ENCODE data around the gene DCAF5.
A peak's percentile ranks its signal among the peaks of the same experiment; 100 is the strongest.

Gene DCAF5

GRCh38 chr14:69154779-69155178 is 1.9 kb upstream of the DCAF5 start:
- no peak overlapping the region for H3K27ac Mint-ChIP-seq
- H3K9me3 Mint-ChIP-seq, result no peaks in the 10 kb centered on the region
- CTCF ChIA-PET, result no interaction called here
- H3K4me1 Mint-ChIP-seq, result peaks cover 21% of the 10 kb centered on the region
- no peak overlapping the region for H3K4me3 Mint-ChIP-seq
- H3K36me3 Mint-ChIP-seq, result peaks cover 8% of the 10 kb centered on the region
- DNase-seq, result no peak
- H3K27me3 Mint-ChIP-seq, result peaks cover 51% of the 10 kb centered on the region

DNA sequence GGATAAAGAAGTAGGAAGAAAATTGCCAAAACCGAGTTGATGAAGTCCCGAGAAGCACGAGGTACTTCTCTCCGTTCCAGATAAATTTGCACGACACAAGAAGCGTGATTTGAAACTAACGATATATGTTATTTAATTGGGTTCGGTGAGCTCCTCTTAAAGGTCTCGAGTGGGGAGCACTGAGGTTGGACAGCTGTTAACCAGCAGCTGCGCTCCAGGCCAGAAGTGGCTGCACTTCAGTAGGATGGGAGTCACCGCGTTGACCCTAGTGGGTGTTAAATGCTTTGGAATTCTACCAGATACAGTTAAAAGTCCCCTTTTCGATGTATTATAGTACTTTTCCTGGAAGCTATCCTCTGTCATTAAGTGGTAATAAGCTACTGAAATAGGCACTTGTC is 953 bp upstream of the DCAF5 start:
- Mint-ChIP-seq H3K9me3 (no peaks in the 10 kb centered on the region), H3K4me3 (peak overlapping the region; percentile 90), H3K4me1 (peaks cover 28% of the 10 kb centered on the region), H3K27me3 (peaks cover 50% of the 10 kb centered on the region), H3K36me3 (peaks cover 16% of the 10 kb centered on the region), H3K27ac (peak overlapping the region; percentile 29)
- CTCF ChIA-PET, result no interaction called here
- no peak for DNase-seq

- Mint-ChIP-seq H3K9me3 (no peaks in the 10 kb centered on the region), H3K4me1 (peaks cover 32% of the 10 kb centered on the region), H3K27ac (peak overlapping the region; percentile 33), H3K36me3 (peaks cover 21% of the 10 kb centered on the region), H3K27me3 (peaks cover 45% of the 10 kb centered on the region), H3K4me3 (peak overlapping the region; percentile 94)
- DNase-seq, result no peak
- CTCF ChIA-PET, result no interaction called here
Observed at GRCh38 chr14:69153152-69153872, 393 bp upstream of the DCAF5 start.

DNA sequence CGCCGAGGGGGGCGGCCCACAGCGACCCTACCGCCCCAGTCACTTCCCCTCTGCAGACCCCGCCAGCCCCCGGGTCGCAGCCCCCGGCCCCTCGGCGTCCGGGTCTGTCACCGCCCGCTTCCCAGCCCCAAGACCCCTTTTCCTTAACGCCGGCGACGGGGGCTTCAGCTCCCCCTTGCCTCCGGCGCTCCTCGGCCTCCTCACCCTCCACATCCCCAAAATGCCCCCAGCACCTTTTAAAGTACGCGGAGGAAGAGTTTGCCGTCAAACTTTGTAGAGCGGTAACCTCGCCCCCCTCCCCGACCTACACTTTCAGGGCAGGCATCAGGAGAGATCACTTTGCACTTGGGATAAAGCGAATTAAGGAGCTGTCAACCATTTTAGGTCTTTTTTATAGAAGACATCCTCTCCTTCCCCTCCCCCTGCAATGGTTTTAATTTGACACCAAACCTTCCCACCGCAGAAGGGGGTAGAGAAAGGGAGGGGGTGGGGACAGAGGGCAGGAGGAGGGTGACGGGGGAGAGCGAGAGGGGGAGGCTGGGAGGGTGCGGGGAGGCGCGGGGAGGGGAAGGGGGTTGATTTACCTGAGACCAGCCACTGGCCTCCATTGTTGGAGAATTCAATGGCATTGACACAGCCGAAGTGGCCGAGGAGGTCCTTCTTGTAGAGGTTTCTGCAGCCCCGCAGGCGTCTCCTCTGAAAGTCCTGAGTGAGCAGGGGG is 578 bp downstream of the DCAF5 start:
- CTCF ChIA-PET, result interaction anchor here (1.3 kb wide), 1 partner anchor 14 kb away, joined by 4 read pairs; no protein-coding TSS in a partner anchor
- DNase-seq, result peak; percentile 65
- Mint-ChIP-seq H3K4me1 (peaks cover 36% of the 10 kb centered on the region), H3K4me3 (peak overlapping the region; percentile 94), H3K27me3 (peaks cover 38% of the 10 kb centered on the region), H3K36me3 (peaks cover 27% of the 10 kb centered on the region), H3K9me3 (no peaks in the 10 kb centered on the region), H3K27ac (peak overlapping the region; percentile 94)

DNA sequence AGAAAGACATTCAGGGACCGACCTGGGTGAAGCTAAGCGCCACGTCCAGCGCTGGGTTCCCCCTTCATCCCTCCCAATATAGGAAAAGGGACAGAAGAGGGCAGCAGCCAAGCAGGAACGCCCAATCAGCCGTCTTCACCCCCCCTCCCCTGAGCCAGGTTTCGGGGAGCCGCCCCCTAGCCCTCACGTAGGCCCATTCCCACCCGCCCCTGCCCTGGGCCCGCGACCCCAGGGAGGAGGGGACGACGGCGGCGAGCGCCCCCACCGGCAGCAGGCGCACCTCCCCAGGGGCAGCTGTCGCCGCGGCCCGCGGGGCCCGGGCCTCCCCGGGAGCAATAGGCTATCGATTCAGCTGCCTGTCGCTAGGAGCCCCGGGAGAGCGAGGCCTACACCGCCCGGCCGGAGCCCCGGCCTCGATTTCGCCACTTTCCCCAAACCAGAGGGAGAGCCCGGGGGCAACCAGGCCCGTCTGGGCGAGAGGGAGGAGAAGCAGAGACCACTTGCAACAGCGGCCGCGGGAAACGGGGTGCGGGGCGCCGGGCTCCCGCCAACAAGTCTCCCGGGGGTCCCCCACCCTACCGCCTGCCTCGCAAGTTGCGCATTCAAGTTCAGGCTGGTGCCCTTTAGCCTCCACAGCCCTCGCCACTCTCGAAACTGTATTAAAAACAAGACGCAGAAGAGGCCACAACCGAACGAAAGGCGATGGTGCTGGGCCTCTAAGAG is 1.3 kb downstream of the DCAF5 start:
- peaks cover 30% of the 10 kb centered on the region for H3K36me3 Mint-ChIP-seq
- H3K4me1 Mint-ChIP-seq, result peaks cover 38% of the 10 kb centered on the region
- peak overlapping the region; percentile 94 for H3K27ac Mint-ChIP-seq
- CTCF ChIA-PET, result interaction anchor here (0.6 to 2.4 kb wide), 7 partner anchors 13 to 873 kb away, joined by 3 to 14 read pairs (median 4); partner anchors contain the start of gene EXD2
- H3K4me3 Mint-ChIP-seq, result peak overlapping the region; percentile 94
- no peaks in the 10 kb centered on the region for H3K9me3 Mint-ChIP-seq
- DNase-seq, result peak; percentile 83
- H3K27me3 Mint-ChIP-seq, result peaks cover 31% of the 10 kb centered on the region

GRCh38 chr14:69149461-69150244 is 3.3 kb downstream of the DCAF5 start:
- CTCF ChIA-PET, result interaction anchor here (0.6 to 2.4 kb wide), 6 partner anchors 9 to 467 kb away, joined by 3 to 14 read pairs (median 6); partner anchors contain the start of gene EXD2
- Mint-ChIP-seq H3K27me3 (peaks cover 14% of the 10 kb centered on the region), H3K36me3 (peaks cover 30% of the 10 kb centered on the region), H3K9me3 (no peaks in the 10 kb centered on the region), H3K27ac (peak overlapping the region; percentile 2), H3K4me3 (peak overlapping the region; percentile 94), H3K4me1 (peaks cover 38% of the 10 kb centered on the region)
- DNase-seq, result no peak

- Mint-ChIP-seq H3K4me1 (no peaks in the 10 kb centered on the region), H3K4me3 (no peak overlapping the region)
- CTCF ChIA-PET, result no interaction called here
Observed at GRCh38 chr14:69142101-69142500, 10.8 kb downstream of the DCAF5 start.

DNA sequence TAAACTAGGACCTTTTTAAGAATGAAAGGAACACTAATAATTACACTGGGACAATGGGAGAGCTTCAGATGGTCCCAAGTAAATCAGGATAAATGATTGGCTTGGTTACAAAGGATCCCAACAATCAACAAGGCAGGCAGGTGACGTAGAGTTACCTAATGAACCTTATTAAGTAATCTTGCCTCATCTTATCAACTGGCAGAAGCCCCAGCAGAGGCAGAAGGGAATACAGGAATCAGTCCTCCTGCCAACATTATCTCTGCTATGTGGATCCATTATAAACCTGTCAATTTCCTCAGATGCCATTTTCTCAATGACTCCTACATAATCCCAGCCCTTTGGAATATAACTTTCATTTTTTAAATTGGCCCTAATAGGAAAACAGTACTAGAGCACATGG is 11.4 kb downstream of the DCAF5 start:
- no peaks in the 10 kb centered on the region for H3K4me1 Mint-ChIP-seq
- CTCF ChIA-PET, result no interaction called here
- H3K27me3 Mint-ChIP-seq, result no peaks in the 10 kb centered on the region
- no peak for DNase-seq
- peaks cover 3% of the 10 kb centered on the region for H3K36me3 Mint-ChIP-seq
- no peaks in the 10 kb centered on the region for H3K9me3 Mint-ChIP-seq
- H3K27ac Mint-ChIP-seq, result no peak overlapping the region
- no peak overlapping the region for H3K4me3 Mint-ChIP-seq

More at GRCh38 chr14:69142101-69142500, 10.8 kb downstream of the DCAF5 start:
- Mint-ChIP-seq H3K36me3 (peaks cover 4% of the 10 kb centered on the region), H3K27me3 (no peaks in the 10 kb centered on the region), H3K9me3 (no peaks in the 10 kb centered on the region), H3K27ac (no peak overlapping the region)
- DNase-seq, result no peak

DNA sequence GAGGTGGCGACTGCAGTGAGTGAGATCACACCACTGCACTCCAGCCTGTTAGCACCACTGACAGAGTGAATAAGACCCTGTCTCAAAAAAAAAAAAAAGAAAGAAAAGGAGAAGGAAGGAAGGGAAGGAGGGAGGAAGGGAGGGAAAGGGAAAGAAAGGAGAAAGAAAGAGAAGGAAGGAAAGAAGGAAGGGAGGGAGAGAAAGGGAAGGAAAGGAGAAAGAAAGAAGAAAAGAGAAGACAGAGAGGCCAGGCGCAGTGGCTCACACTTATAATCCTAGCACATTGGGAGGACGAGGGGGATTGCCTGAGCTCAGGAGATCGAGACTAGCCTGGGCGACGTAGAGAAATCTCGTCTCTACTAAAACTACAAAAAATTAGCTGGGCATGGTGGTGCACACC is 13.2 kb downstream of the DCAF5 start:
- H3K4me1 Mint-ChIP-seq, result no peaks in the 10 kb centered on the region

DNA sequence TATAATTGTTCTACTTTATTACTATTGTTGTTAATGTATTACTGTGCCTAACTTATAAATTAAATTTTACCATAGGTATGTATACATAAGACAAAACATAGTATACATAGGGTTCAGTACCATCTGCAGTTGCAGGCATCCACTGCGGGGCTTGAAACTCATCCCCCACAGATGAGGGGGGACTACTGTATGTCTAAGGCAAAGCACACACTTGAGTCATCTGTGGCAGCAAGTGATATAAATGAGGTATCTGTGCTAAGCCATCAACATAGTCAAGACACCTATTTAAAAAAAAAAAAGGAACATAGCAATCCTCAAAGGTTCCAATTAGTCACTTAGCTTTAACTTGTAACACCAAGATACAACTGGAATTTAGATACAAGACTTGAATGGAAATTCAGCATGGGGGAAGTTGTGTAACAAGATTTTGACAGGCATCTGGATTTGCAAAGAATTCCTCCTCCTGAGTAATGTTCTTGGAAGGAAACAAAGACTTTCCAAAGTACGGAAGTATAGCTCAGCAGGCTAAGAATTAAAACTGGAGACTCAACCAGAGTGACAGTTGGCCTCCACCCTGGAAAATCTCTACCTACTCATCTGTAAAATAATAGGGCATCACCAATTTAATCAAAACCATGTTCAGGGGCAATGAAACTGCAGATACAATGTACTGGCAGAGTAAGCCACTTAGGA is 14.9 kb downstream of the DCAF5 start:
- H3K36me3 Mint-ChIP-seq, result peaks cover 5% of the 10 kb centered on the region
- no peak for DNase-seq
- H3K4me1 Mint-ChIP-seq, result no peaks in the 10 kb centered on the region
- no peak overlapping the region for H3K27ac Mint-ChIP-seq
- CTCF ChIA-PET, result interaction anchor here (1.2 to 2.4 kb wide), 3 partner anchors 9 to 227 kb away, joined by 3 to 10 read pairs (median 4); no protein-coding TSS in a partner anchor
- no peak overlapping the region for H3K4me3 Mint-ChIP-seq
- H3K27me3 Mint-ChIP-seq, result no peaks in the 10 kb centered on the region
- H3K9me3 Mint-ChIP-seq, result no peaks in the 10 kb centered on the region

More for the DNA sequence above, 13.2 kb downstream of the DCAF5 start:
- Mint-ChIP-seq H3K9me3 (no peaks in the 10 kb centered on the region), H3K27ac (no peak overlapping the region), H3K36me3 (peaks cover 3% of the 10 kb centered on the region), H3K4me3 (no peak overlapping the region), H3K27me3 (no peaks in the 10 kb centered on the region)
- DNase-seq, result no peak
- CTCF ChIA-PET, result interaction anchor here (1.7 to 2.4 kb wide), 2 partner anchors 11 to 12 kb away, joined by 4 to 10 read pairs; no protein-coding TSS in a partner anchor

DNA sequence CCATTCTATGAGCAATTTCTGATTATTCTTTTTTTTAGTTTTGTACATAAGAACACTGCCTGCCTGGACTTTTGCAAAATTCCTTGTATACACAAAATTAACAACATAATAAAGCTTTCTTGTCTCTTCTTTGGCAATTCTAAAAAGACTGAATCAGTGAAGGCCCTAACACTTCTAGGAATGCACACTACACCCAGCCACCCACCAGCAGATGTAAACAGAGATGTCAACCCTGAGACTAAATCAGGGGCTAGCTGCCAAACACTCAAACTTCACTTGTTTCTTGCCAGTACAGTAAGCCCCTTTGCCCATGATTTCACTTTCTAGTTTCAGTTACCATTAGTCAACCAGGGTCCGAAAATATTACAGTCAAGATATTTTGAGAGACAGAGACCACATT is 15.5 kb downstream of the DCAF5 start:
- no peak overlapping the region for H3K27ac Mint-ChIP-seq
- no peaks in the 10 kb centered on the region for H3K9me3 Mint-ChIP-seq
- no peak for DNase-seq
- H3K4me1 Mint-ChIP-seq, result no peaks in the 10 kb centered on the region
- no peak overlapping the region for H3K4me3 Mint-ChIP-seq
- peaks cover 5% of the 10 kb centered on the region for H3K36me3 Mint-ChIP-seq
- no peaks in the 10 kb centered on the region for H3K27me3 Mint-ChIP-seq
- CTCF ChIA-PET, result no interaction called here

DNA sequence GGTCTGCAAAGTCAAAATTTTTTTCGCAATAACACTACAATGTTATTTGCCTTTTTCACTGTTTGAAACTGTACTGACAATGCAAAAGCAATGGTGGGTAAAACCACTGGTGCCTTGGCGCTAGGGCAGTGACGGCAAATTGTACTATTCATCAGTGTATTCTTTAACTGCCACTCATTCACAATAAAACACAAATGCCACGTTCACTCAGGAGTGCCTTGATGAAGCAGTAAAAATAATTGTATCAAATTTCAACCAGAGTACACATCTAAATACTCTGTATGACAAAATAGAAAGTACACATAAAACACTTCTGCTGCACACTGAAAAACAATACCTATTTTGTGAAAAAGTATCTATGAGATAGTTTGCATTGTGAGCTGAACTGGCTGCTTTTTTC is 17.8 kb downstream of the DCAF5 start:
- Mint-ChIP-seq H3K27me3 (no peaks in the 10 kb centered on the region), H3K9me3 (no peaks in the 10 kb centered on the region), H3K36me3 (peaks cover 4% of the 10 kb centered on the region), H3K4me3 (no peak overlapping the region), H3K27ac (no peak overlapping the region), H3K4me1 (peaks cover 8% of the 10 kb centered on the region)
- CTCF ChIA-PET, result interaction anchor here (1.4 kb wide), 1 partner anchor 101 kb away, joined by 3 read pairs; no protein-coding TSS in a partner anchor
- no peak for DNase-seq

All from activated naive CD4-positive, alpha-beta T cell treated with anti-CD3 and anti-CD28 coated beads, Interleukin-2, amount 10 ng/mL, durations not matched to agents 7 days and 5 days (primary cell).